Activated CD4-positive, alpha-beta T cell treated with anti-CD3 and anti-CD28 coated beads, Interleukin-2, Interleukin-4, amounts not matched to agents 100 ng/mL and 50 ng/mL, durations not matched to agents 16 hours and 8 hours (primary cell): ENCODE measurements around the gene AGPAT3.

ENCODE experiments used
- DNase-seq: peaks from one replicate; pipeline ENCODE4 v3.0.0-alpha.2; 2020; ENCODE audit warnings: low spot score

Gene AGPAT3

DNA sequence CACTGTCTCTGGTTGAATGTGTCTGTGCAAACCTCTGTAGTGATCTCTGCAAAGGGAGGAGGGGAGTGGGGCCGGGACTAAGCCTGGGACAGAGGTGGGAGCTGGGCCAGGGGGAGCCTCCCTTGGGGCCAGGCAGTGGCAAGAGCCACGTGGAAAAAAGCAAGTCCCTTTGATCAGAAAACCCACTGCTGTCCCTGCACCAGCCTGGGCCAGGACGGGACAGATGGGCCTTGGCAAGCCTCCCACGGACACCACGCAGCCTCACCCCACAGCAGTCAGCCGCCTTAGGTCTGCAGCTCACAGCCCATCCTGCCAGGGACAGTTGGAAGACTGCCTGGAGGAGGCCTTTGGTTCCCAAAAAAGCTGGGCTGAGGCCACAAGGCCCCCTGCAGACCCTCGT is 135.3 kb downstream of the AGPAT3 start:
- no peak for DNase-seq

DNA sequence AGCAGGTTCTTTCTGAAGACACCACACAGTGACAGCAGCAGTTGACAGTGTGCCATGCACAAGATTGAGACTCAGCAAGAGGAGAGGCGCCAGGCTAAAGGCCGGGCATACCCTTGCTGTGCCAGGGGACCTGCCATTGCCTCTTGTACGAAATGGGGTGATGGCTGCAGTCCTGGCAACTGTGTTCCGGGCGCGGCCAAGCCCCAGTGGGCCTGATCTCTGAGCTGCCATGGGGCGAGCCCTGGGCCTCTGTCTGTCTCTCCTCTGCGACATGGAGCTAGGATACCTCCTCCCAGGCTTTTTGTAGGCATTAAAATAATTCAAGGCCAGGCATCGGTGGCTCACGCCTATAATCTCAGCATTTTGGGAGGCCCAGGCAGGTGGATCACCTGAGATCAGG is 137.5 kb downstream of the AGPAT3 start:
- DNase-seq: no peak

DNA sequence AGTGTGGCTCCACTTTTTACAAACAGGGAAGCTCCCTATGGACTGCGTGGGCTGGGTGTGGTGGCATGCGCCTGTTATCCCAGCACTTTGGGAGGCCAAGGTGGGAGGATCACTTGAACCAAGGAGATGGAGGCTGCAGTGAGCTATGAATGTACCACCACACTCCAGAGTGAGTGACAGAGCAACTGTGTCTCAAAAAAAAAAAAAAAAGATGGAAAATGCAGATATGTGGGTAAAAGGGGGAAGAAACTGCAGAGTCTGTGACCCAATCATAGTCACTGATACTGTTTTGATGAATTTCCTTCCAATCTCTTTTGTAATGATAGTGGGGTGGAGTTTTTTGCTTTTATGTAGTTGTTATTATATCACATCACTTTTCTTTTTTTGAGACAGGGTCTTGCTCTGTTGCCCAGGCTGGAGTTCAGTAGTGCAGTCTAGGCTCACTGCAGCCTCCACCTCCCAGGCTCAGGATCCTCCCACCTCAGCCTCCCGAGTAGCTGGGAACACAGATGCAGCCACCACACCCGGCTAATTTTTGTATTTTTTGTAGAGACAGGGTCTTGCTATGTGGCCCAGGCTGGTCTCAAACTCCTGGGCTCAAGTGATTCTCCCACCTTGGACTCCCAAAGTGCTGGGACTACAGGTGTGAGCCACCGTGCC is 138.4 kb downstream of the AGPAT3 start:
- no peak for DNase-seq

DNA sequence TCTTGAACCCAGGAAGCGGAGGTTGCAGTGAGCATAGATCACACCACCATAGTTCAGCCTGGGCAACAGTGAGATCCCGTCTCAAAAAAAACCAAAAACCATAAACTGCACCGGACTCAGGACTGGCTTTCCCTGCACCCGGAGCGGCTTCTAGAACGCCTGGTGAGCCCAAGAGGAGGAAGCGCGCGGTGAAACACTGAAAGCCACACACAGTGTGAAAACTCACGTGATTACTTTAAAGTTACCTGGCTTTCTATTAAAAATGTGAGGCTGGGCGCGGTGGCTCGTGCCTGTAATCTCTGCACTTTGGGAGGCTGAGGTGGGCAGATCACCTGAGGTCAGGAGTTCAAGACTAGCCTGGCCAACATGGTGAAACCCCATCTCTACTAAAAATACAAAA is 140.0 kb downstream of the AGPAT3 start:
- DNase-seq: no peak

DNA sequence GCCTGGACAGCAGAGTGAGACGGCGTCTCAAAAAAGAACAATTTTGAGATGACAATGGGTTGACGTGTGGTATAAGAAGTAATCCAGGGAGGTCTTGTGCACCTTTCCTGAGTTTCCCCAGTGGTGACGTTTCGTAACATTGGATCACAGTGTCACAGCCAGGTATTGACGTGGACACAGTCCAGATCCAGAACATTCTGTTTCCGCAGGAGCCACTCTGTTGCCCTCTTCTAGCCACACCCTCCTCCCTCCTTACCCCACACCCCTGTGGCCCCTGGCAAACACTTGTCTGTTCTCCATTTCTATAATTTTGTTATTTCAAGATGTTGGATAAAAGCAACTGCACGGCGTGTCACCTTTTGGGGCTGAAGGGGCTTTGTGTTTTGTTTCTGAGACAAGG is 140.6 kb downstream of the AGPAT3 start:
- DNase-seq: no peak

DNA sequence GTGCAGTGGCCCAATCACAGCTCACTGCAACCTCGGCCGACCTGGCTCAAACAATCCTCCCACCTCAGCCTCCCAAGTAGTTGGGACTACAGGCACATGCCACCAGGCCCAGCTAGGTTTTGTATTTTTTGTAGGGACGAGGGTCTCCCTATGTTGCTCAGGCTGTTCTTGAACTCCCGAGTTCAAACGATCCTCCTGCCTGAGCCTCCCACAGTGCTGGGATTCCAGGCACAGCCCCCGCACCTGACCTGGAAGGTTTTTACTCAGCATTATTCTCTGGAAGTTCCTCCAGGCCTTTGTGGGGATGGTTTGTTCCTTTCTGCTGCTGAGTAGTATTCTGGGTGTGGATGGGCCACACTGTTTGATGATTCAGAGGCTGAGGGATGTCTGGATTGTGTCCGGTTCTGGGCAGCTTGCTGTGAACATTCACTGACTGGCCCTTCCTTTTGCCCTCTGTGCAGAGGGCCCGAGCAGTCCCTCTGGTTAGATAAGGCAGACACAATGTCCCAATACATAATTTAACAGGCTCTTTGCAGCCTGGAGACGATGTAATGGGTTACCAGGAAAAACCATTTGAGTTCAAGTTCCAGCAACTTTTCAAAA is 141.1 kb downstream of the AGPAT3 start:
- DNase-seq: no peak

DNA sequence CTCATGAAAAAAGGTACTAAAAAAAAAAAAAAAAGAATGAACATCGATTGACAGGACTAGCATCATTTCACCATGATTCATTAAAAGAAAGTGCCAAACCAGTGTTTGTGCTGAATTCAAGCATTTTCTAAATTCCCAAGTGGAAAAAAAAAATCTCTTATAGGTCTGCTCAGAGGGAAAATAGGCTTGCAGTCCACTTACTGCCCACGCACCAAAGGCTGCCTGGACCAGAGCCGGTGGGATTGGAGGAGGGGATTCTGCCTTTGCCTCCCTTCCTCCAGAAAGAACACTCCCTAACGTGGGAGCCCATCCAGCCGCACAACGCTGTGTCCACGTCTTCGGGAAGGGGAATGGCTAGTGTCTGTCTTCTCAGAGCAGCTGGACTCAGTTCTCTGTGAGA is 141.6 kb downstream of the AGPAT3 start:
- DNase-seq: no peak

DNA sequence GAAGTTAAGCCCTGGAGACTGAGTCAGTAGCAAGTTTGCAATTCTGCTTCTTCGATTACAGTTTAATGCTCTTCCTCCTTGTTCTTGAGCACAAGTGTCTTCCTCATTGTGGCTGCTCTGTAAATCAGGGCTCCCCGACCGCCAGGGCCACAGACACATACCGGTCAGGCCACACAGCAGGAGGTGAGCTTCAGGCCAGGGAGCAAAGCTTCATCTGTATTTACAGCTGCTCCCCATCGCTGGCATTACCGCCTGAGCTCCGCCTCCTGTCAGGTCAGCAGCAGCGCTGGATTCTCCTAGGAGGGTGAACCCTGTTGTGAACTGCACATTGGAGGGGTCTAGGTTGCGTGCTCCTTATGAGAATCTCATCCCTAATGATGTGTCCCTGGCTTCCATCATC is 145.4 kb downstream of the AGPAT3 start:
- DNase-seq: no peak

DNA sequence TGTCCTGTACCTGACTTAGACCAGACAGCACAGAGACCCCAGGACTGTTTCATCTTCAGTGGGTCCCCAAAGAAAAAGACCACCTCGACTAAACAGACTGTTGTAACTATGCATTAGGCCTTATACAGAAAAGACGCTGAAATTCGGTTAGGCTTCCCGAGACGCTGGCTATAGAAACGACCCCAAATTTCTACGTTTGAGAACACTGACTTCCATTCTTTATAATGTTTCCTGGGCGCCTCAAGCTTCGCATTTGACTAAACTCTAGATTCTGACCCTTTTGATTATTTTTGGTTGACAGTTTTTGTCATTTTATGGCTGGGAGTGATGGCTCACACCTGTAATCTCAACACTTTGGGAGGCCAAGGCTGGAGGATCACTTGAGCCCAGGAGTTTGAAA is 146.1 kb downstream of the AGPAT3 start:
- no peak for DNase-seq

DNA sequence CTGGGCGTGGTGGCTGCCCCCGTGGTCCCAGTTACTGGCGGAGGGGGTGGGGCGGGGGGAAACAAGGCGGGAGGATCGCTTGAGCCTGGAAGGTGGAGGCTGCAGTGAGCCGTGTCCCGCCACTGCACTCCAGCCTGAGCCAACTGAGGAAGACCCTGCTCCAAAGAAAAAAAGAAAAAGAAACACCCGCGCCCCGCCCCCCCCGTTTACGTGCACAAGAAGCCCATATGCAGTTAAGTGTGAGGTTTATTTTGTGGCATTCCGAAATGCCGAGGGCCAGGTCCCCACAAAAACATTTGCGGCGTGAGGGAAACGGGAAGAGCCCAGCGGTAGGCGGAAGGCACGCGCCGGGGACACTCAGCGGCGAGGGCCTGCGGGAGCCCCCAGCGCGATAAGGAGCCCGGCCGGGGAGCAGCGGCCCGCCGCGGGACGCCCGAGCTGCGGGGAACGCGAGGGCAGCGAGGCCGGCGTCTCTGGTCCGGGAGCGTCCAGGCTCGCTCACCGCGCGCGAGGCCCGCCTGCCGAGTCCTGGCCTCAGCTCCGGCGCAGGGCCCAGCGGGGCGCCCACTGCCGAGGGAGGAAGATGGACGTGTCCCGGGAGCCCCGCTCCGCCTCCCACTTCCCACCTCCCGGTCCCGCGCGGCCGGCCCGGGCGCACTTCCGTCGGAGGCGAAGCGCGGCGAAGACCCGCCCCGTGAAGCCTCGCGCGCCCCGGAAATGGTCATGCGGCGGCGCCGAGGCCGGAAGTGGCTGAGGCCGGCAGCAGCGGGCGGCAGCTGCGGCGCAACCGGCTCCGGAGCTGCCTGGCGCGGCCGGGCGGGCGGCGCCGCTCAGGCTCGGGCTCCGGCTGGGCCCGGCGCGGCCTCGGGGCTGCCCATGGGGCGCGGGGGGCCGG is 146.8 kb downstream of the AGPAT3 start, which contains the start of gene TRAPPC10:
Gene TRAPPC10, plus strand, starts transcription at position 731 of the 895 bp plus-strand sequence. CDS start 185 bp downstream, outside the sequence.
- DNase-seq: peak; percentile 80

DNA sequence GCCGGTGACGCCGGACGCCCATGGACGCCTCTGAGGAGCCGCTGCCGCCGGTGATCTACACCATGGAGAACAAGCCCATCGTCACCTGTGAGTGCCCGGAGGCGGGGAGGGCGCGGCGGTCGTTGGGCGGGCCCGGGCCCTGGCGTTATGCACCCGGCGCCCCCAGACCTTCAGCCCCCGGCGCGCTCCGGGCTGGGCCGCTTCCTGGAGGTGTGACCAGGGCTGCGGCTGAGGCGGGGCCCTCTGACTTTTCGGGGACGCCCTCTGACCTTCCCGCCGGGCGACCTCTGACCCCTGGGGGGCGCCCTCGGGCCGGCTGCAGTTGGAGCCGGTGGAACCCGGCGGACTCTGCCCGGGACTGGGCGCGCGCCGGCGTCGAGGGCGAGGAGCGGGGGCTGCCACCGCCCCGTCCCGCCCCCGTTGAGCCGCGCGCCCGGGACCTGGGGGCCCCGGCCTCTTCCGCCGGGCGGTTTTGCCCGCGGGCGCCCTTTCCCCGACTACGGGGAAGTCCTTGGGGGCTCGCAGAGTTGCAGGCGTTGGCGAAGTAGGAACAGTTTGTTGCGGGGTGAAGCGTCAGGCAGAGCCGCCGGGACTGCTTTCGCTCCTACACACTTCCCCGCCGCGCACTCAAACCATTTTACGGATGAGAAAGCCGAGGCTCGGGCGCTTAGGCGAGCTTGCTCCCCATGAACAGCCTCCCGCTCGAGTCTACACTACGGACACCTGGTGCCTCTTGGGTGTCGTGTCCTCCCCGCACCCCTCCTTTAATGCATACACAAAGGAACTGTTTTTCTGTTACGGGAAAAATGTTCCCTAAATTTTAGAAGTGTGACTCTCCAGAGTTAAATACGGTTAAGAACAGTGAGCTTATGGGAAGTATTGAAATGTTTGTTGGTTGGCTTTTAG is 147.7 kb downstream of the AGPAT3 start:
- DNase-seq: peak; percentile 90

DNA sequence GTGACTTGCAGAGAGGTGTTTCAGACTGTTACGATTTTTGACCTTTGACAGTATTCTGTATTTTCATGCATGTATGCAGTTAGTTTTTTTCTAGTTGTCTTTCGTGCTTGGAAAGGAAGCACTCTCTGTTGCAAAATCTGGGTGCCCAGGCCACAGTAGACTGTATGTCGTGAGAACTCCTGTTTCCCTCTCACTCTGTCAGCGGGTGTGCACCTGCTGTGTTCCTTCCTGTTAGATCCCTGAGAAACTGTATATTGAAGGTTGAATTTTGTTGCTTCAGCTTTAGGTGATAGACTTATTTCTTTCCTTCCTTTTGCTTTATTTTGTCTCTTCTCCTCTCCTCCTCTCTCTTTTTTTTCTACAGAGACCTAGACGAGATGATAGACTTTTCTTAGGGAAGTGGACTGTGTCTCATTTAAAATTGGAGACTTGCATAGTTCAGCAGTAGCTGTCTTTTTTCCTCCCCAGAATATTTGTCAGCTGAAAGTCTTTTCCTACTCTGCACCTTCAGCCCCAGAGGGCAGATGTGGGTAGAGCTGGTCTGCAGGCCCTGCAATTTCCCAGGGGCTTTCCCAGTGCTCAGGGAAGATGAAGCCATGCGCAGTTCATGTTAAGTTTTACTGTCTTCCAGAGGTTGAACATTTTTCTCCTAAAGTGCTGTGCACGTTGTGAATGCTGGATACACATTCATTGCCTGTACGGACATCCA is 148.5 kb downstream of the AGPAT3 start:
- DNase-seq: no peak

DNA sequence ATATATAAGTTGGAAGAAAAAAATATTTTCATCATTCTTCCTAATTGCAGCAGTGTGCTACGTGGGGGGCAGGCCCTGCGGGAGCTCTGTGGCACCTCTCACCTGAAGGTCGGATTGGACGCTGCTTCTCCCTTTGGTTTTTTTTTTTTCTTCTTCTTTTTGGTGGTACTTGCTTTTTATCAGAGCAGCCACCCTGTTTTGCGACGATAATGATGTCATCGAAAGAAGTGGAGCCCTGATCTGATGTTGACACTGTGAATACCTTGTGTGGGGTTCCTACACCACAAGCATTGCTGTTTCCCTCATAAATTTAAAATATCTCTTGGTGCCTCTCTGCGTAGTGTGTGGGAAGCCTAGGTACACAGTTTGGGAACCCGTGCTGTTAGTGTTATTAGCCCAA is 152.6 kb downstream of the AGPAT3 start:
- DNase-seq: no peak

DNA sequence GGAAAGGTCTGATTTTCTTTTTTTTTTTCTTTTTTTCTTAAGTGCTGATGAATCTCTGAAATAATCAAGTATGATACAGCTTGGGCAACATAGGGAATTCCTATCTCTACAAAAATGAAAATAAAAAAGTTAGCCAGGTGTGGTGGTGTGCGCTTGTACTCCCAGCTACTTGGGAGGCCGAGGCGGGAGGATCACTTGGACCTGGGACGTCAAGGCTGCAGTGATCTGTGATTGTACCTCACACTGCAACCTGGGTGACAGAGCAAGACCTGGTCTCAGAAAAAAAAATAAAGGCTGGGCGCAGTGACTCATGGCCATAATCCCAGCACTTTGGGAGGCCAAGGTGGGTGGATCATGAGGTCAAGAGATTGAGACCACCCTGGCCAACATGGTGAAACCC is 153.1 kb downstream of the AGPAT3 start:
- DNase-seq: no peak

DNA sequence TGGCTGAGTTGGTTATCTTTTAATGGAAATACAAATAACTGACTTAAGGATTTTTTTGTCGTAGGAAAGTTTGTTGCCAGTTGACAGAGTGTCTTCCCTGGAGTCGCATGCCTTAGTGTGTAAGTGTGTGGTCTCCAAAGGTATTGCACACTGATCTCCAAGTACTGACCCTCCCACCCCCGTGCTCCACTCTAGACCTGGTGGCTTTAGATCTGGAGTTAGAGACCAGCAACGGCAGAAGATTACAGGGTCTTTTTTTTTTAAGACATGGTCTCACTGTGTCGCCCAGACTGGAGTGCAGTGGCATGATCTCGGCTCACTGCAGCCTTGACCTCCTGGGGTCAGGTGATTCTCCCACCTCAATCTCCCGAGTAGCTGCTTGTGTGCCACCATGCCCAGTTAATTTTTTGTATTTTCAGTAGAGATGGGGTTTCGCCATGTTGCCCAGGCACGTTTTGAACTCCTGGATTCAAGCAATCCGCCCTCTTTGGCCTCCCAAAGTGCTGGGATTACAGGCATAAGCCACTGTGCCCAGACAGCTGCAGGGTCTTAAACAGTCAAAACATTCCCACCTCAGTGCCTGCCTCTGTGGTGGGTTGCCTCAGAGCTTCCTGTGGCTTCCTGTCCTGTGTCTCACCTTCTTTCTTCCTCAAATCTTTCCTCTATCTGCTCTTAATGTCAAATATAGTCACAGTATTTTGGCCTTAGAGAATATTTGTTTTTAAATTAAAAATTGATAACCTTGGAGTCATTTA is 154.0 kb downstream of the AGPAT3 start:
- DNase-seq: no peak

DNA sequence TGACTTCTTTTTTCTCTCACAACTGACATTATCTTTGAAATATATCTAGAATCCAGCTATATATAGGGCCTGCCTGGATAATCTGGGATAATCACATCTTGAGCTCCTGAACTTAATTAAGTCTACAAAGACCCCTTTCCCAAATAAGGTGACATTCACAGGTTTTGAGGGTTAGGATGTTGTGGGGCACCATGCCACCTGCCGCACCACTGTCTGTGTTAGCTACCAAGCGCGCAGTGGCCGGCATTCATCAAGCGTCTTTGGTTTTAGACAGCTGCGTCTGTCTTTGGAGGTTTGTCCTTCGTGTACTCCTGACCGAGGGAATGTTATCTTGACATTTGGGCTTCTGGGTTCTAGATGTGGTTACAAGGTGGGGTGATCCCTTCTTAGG is 154.5 kb downstream of the AGPAT3 start:
- DNase-seq: no peak

DNA sequence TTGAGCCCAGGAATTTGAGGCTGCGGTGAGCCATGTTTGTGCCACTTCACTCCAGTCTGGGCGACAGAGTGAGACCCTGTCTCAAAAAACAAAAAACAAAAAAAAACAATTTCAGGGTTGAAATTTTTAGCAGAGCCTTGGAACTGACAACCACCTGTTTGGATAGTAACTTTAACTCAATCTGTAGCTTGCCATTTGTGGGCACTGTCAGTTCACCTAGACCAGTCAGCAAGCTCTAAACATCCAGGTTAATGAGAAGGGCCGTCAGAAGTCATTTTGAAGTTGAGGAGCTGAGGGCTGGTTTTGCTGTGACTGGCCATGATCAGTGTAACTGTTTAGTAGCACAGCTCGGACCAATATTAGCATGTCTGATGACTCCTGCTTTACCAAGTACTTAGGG is 155.5 kb downstream of the AGPAT3 start:
- DNase-seq: no peak

DNA sequence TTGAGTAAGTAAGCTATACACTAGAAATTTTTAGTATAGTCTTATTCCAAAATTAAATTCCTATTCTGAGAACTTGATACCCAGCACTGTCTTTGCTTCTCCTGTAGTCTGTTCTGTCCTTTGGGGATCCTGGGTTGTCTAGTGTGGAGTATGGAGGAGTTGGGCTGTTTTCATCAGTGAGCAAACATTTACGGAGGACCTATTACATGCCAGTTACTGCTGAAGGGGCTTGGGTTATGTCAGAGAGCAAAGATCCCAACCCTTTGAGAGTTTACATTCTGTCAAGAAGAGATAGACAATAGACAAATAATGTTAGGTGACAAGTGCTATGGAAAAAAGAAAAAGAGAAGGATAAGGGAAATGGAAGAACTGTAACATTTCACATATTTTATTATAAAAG is 156.0 kb downstream of the AGPAT3 start:
- DNase-seq: no peak

DNA sequence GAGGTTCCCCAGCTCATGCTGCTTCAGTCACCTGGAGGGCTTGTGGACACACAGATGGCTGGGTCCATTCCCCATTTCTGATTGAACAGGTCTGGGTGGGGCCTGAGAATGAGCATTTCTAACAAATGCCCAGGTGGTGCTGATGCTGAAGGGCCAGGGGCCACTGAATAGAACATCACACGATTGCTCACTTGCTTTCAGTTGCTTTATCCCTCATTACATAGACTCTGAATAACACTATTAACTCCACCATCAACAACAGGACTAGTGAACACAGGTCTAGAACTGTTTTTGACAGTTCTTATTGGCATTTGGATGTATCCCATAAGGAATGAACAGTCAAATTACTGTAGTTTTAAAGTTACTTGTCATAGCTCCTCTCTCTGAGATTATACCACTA is 159.2 kb downstream of the AGPAT3 start:
- DNase-seq: no peak

DNA sequence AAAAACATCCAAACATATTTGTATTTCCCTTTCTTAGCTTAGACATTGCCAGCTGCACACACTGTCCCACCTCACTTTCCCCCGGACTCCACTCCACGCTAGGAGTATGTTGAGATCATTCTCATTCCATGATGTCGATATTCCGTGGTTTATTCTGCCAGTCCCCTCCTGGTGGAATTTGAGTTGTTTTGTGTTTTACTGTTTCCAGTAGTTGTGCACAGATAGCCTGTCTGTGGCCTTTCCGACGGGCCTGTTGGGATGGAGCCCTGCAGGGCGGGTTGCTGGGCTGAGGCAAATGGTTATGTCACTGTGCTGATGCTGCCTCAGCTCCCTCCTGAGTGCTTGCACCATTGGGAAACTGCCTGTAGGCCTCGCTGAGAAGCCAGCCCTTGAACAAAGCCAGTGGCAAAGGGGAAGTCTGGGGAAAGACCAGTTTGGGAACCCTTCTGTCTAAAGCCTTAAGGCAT is 159.9 kb downstream of the AGPAT3 start:
- no peak for DNase-seq
